Ishikawa (cell line): ENCODE measurements around the gene ZNF219.

Experiments
- CREB1 ChIP-seq: IDR thresholded peaks from 2 replicates; pipeline ENCODE4 v1.6.1; 2012; ENCODE audit warnings: low read depth
- EGR1 ChIP-seq: IDR thresholded peaks from 2 replicates; pipeline ENCODE4 v1.6.1; 2012
- EP300 ChIP-seq: IDR thresholded peaks from 2 replicates; pipeline ENCODE4 v1.6.1; 2012; ENCODE audit warnings: borderline replicate concordance
- FOXM1 ChIP-seq: IDR thresholded peaks from 2 replicates; pipeline ENCODE4 v1.6.1; 2012; ENCODE audit warnings: low read depth, borderline replicate concordance
- MAX ChIP-seq: IDR thresholded peaks from 2 replicates; pipeline ENCODE4 v1.6.1; 2012
- NFIC ChIP-seq: IDR thresholded peaks from 2 replicates; pipeline ENCODE4 v1.6.1; 2012
- RAD21 ChIP-seq: IDR thresholded peaks from 2 replicates; pipeline ENCODE4 v1.6.1; 2012; ENCODE audit warnings: low read depth
- REST ChIP-seq: IDR thresholded peaks from 2 replicates; pipeline ENCODE4 v1.6.1; 2012; ENCODE audit warnings: low read depth, mild to moderate bottlenecking
- TAF1 ChIP-seq: IDR thresholded peaks from 2 replicates; pipeline ENCODE4 v1.6.1; 2012; ENCODE audit warnings: low read depth, mild to moderate bottlenecking
- TEAD4 ChIP-seq: IDR thresholded peaks from 2 replicates; pipeline ENCODE4 v1.6.1; 2012
- USF1 ChIP-seq: IDR thresholded peaks from 2 replicates; pipeline ENCODE4 v1.6.1; 2012
- YY1 ChIP-seq: IDR thresholded peaks from 2 replicates; pipeline ENCODE4 v1.6.1; 2012; ENCODE audit warnings: low read depth
- ZBTB7A ChIP-seq: IDR thresholded peaks from 2 replicates; pipeline ENCODE4 v1.6.1; 2012; ENCODE audit warnings: low read depth

DNA sequence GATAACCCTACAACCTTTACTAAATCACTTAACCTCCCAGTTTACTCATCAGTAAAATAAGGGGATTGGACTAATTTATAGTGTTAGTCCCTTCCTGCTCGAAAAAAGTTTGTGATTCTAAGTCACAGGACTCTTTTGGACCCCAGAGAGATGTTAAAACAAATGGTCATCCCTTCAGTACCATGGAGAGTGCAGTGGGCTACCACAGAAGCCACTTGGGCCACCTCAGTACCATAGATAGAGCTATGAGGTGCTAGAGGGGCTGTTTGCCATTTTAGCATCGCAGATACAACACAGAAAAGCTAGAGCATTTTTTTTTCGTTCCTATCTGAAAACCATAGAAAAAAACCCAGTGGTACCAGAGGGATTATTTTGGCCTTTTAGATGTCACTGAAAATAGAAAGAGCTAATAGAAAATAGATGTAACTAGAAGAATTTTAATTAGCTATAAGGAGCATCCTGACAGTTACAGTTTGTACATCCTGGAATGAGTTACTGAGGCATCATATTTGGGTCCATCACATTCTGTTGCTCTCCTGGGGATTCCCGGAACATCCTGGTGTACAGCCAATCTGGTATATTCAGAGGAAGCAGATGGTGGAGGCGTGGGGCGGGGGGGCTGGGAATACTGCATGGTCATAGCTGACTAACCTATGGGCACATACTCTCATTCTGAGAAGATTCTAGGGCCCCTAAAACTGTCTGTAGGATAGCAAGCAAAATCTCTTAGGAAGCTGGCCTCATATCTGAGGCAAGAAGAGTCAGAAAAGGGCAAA lies 2.8 kb downstream of the ZNF219 start:
- no peak for TF ChIP-seq ZBTB7A
- peak; percentile 88 for TF ChIP-seq REST
- TF ChIP-seq YY1 = no peak
- no peak for TF ChIP-seq EP300
- no peak for TF ChIP-seq FOXM1
- no peak for TF ChIP-seq USF1
- no peak for TF ChIP-seq RAD21
- TF ChIP-seq TEAD4 = no peak
- TF ChIP-seq CREB1 = no peak
- TF ChIP-seq NFIC = no peak
- no peak for TF ChIP-seq EGR1
- TF ChIP-seq MAX = no peak
- TF ChIP-seq TAF1 = no peak
